MM.1S (cell line): ENCODE data around the gene FGF12.
"Not testable (repeated sequence)": the region's sequence is repeated elsewhere in the genome, so short reads cannot be mapped to it uniquely, and the experiment has no call there.

Experiments used
- DNase-seq: peaks from one replicate; pipeline ENCODE4 v3.0.0-alpha.2; 2015
- H2AFZ ChIP-seq: fragments of 300-600 bp; sonication (generic); 2 replicates; pipeline ENCODE4 v1.6.0; 2016; ENCODE audit warnings: antibody characterized with exemption, low read length
- H3F3A ChIP-seq: fragments of 300-600 bp; sonication (generic); 2 replicates; pipeline ENCODE4 v1.6.1; 2016; ENCODE audit warnings: mild to moderate bottlenecking, antibody characterized with exemption, low read length, moderate library complexity, mixed read lengths; ENCODE audit not compliant: insufficient read depth
- H3K27ac ChIP-seq: fragments of 300-600 bp; sonication (generic); 2 replicates; pipeline ENCODE4 v1.5.1; 2016; ENCODE audit warnings: mild to moderate bottlenecking, low read length
- H3K27me3 ChIP-seq: fragments of 300-600 bp; sonication (generic); replicated peaks from 2 replicates; pipeline ENCODE4 v1.6.0; 2016; ENCODE audit warnings: low read length; ENCODE audit not compliant: insufficient read depth
- H3K36me3 ChIP-seq: fragments of 300-600 bp; sonication (generic); replicated peaks from 2 replicates; pipeline ENCODE4 v1.6.1; 2016; ENCODE audit warnings: mild to moderate bottlenecking, low read length, mixed read lengths; ENCODE audit not compliant: insufficient read depth
- H3K4me1 ChIP-seq: fragments of 300-600 bp; sonication (generic); 2 replicates; pipeline ENCODE4 v1.6.1; 2016; ENCODE audit warnings: low read length, mixed read lengths
- H3K4me2 ChIP-seq: fragments of 300-600 bp; sonication (generic); 2 replicates; pipeline ENCODE4 v1.6.0; 2016; ENCODE audit warnings: low read depth, low read length
- H3K4me3 ChIP-seq: fragments of 300-600 bp; sonication (generic); 2 replicates; pipeline ENCODE4 v1.5.1; 2016; ENCODE audit warnings: low read length, mixed read lengths
- H3K79me2 ChIP-seq: fragments of 300-600 bp; sonication (generic); 2 replicates; pipeline ENCODE4 v1.6.1; 2016; ENCODE audit warnings: mixed run types, low read length, mixed read lengths
- H3K9ac ChIP-seq: fragments of 300-600 bp; sonication (generic); 2 replicates; pipeline ENCODE4 v1.6.1; 2016; ENCODE audit warnings: low read length, mixed read lengths
- H3K9me2 ChIP-seq: fragments of 300-600 bp; sonication (generic); replicated peaks from 2 replicates; pipeline ENCODE4 v1.6.1; 2016; ENCODE audit warnings: mild to moderate bottlenecking, low read length, mixed read lengths; ENCODE audit not compliant: insufficient read depth
- H3K9me3 ChIP-seq: fragments of 300-600 bp; sonication (generic); replicated peaks from 2 replicates; pipeline ENCODE4 v1.6.1; 2016; ENCODE audit warnings: mild to moderate bottlenecking, low read length, mixed read lengths; ENCODE audit not compliant: insufficient read depth
- H4K20me1 ChIP-seq: fragments of 300-600 bp; sonication (generic); 2 replicates; pipeline ENCODE4 v1.6.1; 2016; ENCODE audit warnings: mild to moderate bottlenecking, low read length, moderate library complexity, mixed read lengths; ENCODE audit not compliant: insufficient read depth
- EZH2 ChIP-seq: fragments of 300-600 bp; sonication (generic); optimal IDR thresholded peaks from 2 replicates; pipeline ENCODE3; 2017; ENCODE audit warnings: low read depth, mild to moderate bottlenecking, antibody characterized with exemption, low read length, mixed read lengths
- EZH2phosphoT487 ChIP-seq: fragments of 300-600 bp; sonication (generic); IDR thresholded peaks from 2 replicates; pipeline ENCODE4 v1.6.1; 2018; ENCODE audit warnings: antibody characterized with exemption, low read length
- TF ChIP-seq, protein P1 (sequence below): fragments of 300-600 bp; sonication (generic); IDR thresholded peaks from 2 replicates; pipeline ENCODE4 v1.5.1; 2016; ENCODE audit warnings: antibody characterized with exemption, low read length, mixed read lengths

FGF12 gene

DNA sequence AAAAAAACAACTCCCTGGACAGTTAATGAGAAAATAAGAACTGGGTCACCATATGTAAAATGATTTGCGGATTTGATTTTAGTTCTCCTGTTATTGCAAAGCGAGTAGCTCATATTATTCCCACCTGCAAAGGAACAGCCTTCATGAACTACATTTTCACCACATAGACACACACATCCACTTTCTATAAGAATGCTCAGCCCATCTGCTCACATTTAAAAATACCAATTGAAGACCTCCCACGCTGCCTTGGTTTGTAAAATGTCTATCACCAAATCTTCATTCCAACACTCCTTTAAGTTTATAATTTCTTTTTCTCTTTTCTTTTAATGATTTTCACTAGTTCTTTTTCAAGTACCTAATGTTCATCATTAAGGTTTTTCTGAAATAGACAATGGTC lies 148.6 kb downstream of the FGF12 start:
- Histone ChIP-seq H3K36me3 (no peaks in the 10 kb centered on the region), H3K27me3 (no peaks in the 10 kb centered on the region), H3K9me2 (no peaks in the 10 kb centered on the region), H3K79me2 (no peaks in the 10 kb centered on the region), H3K9ac (no peak overlapping the region), H3K4me2 (no peak overlapping the region), H2AFZ (no peak overlapping the region), H3K4me3 (no peak overlapping the region), H3K9me3 (no peaks in the 10 kb centered on the region), H4K20me1 (no peaks in the 10 kb centered on the region), H3K4me1 (no peaks in the 10 kb centered on the region), H3F3A (no peaks in the 10 kb centered on the region), H3K27ac (no peak overlapping the region)
- TF ChIP-seq EZH2, result no peak
- TF ChIP-seq, protein P1, sequence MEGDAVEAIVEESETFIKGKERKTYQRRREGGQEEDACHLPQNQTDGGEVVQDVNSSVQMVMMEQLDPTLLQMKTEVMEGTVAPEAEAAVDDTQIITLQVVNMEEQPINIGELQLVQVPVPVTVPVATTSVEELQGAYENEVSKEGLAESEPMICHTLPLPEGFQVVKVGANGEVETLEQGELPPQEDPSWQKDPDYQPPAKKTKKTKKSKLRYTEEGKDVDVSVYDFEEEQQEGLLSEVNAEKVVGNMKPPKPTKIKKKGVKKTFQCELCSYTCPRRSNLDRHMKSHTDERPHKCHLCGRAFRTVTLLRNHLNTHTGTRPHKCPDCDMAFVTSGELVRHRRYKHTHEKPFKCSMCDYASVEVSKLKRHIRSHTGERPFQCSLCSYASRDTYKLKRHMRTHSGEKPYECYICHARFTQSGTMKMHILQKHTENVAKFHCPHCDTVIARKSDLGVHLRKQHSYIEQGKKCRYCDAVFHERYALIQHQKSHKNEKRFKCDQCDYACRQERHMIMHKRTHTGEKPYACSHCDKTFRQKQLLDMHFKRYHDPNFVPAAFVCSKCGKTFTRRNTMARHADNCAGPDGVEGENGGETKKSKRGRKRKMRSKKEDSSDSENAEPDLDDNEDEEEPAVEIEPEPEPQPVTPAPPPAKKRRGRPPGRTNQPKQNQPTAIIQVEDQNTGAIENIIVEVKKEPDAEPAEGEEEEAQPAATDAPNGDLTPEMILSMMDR, result no peak
- DNase-seq, result no peak

DNA sequence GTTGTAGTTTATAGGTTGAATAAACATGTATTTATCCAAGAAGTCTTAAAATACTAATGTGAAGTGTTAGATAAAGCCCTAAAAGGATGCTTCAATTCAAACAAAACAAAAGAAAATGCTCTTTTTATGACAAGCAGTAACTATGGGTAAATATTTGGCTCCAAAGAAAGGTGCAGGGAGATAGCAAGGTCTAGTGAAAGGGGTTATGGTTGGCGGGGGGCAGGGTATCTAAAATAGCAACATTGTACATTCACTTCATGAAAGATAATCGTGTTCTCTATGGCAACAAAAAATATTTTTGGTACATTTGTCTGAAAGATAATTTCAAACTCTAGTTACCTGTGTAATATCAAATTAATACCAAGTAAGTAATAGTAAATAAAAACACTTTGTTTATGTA lies 149.5 kb downstream of the FGF12 start:
- no peak overlapping the region for H3K27ac ChIP-seq
- no peaks in the 10 kb centered on the region for H3K27me3 ChIP-seq
- TF ChIP-seq EZH2, result no peak
- TF ChIP-seq, protein P1, result no peak
- no peak for TF ChIP-seq EZH2phosphoT487
- H3K9ac ChIP-seq, result no peak overlapping the region
- no peak overlapping the region for H3K4me3 ChIP-seq
- no peaks in the 10 kb centered on the region for H3K36me3 ChIP-seq
- no peaks in the 10 kb centered on the region for H3F3A ChIP-seq
- no peaks in the 10 kb centered on the region for H3K9me2 ChIP-seq
- H4K20me1 ChIP-seq, result no peaks in the 10 kb centered on the region
- no peak overlapping the region for H2AFZ ChIP-seq
- no peaks in the 10 kb centered on the region for H3K9me3 ChIP-seq
- H3K4me1 ChIP-seq, result no peaks in the 10 kb centered on the region
- DNase-seq, result no peak
- H3K4me2 ChIP-seq, result no peak overlapping the region
- H3K79me2 ChIP-seq, result no peaks in the 10 kb centered on the region

DNA sequence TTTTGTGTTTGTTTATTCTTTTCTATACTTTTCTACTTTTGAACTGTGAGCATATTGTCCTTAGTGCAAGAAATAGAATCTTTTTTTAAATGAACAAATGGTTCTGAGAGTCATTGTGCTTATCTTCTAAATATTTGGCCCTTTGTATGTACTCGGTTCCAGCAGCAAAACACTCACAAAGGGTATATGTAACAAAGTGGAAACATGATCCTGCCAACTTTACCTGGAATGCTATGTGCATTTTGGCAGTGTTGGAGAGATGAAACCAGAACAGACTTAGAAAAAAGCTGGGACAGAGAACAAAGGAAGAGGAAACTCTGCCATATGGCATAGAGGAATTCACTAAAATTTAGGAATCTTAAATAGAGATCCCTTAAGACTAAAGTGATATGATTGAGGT lies 150.1 kb downstream of the FGF12 start:
- Histone ChIP-seq H3K36me3 (no peaks in the 10 kb centered on the region), H3K4me1 (no peaks in the 10 kb centered on the region), H4K20me1 (no peaks in the 10 kb centered on the region), H3K9ac (no peak overlapping the region), H3K4me2 (no peak overlapping the region), H3K79me2 (no peaks in the 10 kb centered on the region), H2AFZ (no peak overlapping the region), H3K4me3 (no peak overlapping the region), H3K27me3 (no peaks in the 10 kb centered on the region), H3K9me2 (no peaks in the 10 kb centered on the region), H3F3A (no peaks in the 10 kb centered on the region), H3K27ac (no peak overlapping the region), H3K9me3 (no peaks in the 10 kb centered on the region)
- no peak for DNase-seq
- no peak for TF ChIP-seq EZH2
- TF ChIP-seq EZH2phosphoT487, result no peak
- TF ChIP-seq, protein P1, result no peak

DNA sequence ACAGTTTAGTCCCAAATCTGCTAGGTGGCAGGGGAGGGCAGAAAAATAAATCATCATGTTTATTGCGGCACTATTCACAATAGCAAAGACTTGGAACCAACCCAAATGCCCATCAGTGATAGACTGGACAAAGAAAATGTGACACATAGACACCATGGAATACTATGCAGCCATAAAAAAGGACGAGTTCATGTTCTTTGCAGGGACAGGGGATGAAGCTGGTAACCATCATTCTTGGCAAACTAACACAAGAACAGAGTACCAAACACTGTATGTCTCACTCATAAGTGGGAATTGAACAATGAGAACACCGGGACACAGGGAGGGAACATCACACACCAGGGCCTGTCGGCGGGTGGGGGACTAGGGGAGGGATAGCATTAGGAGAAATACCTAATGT lies 150.6 kb downstream of the FGF12 start:
- H3K4me1 ChIP-seq, H3K4me2 ChIP-seq, H3K27ac ChIP-seq, DNase-seq, H3K9ac ChIP-seq, H3K9me3 ChIP-seq, H3F3A ChIP-seq, H3K4me3 ChIP-seq, H2AFZ ChIP-seq, H3K9me2 ChIP-seq, H3K36me3 ChIP-seq, H4K20me1 ChIP-seq, H3K79me2 ChIP-seq, H3K27me3 ChIP-seq: not testable (repeated sequence)
